ENCODE data around the gene COL23A1.

COL23A1 gene

DNA sequence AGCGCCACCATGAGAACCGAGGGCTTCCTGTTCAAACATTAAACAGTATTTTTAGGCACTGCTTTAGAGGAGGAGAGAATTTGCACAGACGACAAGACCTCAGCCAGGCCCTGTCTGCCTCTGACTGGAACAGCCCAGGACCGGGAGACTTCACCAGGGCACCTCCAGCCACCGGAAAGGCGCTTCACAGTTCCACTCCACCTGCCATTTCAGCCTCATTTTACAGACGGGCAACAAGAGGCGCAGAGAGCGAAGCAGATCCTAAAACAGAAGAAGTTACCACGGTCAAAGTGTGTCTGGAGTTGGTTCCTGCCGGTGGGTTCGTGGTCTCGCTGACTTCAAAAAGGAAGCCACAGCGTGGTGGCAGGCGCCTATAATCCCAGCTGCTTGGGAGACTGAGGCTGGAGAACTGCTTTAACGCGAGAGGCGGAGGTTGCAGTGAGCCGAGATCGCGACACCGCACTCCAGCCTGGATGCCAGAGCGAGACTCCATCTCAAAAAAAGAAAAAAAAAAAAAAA is 28.4 kb downstream of the COL23A1 start:
- no peak for TF ChIP-seq CTCF (IDR thresholded peaks at IDR 0.05; ENCODE audit: extremely low read depth, insufficient read depth, missing control alignments)
- in situ Hi-C loops (cut with MboI; ENCODE audit: low pct_unique_long_range_greater_than_20kb, low sequenced_read_pairs, unreplicated experiment) = no loop called here
- DNase-seq (ENCODE audit: low spot score) = no peak

GRCh38 chr5:178560911-178561310 is 29.3 kb downstream of the COL23A1 start:
- in situ Hi-C loops (cut with MboI; ENCODE audit: low pct_unique_long_range_greater_than_20kb, low sequenced_read_pairs, unreplicated experiment) = no loop called here
- no peak for TF ChIP-seq CTCF (IDR thresholded peaks at IDR 0.05; ENCODE audit: extremely low read depth, insufficient read depth, missing control alignments)
- DNase-seq (ENCODE audit: low spot score) = no peak

GRCh38 chr5:178557416-178557815 is 32.8 kb downstream of the COL23A1 start:
- no peak for TF ChIP-seq CTCF (IDR thresholded peaks at IDR 0.05; ENCODE audit: extremely low read depth, insufficient read depth, missing control alignments)
- in situ Hi-C loops (cut with MboI; ENCODE audit: low pct_unique_long_range_greater_than_20kb, low sequenced_read_pairs, unreplicated experiment) = loop anchor here (10.0 kb wide), 1 partner anchor 273 kb away; no protein-coding TSS in a partner anchor

GRCh38 chr5:178555771-178556211 is 34.4 kb downstream of the COL23A1 start:
- no peak for DNase-seq (ENCODE audit: low spot score)
- in situ Hi-C loops (cut with MboI; ENCODE audit: low pct_unique_long_range_greater_than_20kb, low sequenced_read_pairs, unreplicated experiment) = loop anchor here (10.0 kb wide), 1 partner anchor 271 kb away; no protein-coding TSS in a partner anchor

More at GRCh38 chr5:178557416-178557815, 32.8 kb downstream of the COL23A1 start:
- no peak for DNase-seq (ENCODE audit: low spot score)

DNA sequence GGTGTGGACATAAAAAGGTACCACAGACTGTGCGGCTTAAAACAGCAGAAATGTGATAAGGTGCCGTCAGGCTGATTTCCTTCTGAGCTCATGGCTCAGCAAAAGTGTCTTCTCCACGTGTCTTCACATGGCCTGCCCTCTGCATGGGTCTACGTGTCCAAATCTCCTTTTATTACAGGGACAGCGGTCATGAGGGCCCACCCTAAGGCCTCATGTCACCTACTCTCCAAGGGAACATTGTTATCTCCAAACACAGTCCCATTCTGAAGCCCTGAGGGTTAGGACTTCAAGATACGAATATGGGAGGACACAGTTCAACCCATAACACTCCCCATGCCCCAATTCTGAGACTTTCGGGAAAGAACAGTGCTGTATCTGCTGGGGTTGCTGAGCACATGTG is 35.2 kb downstream of the COL23A1 start:
- DNase-seq (ENCODE audit: low spot score) = no peak
- in situ Hi-C loops (cut with MboI; ENCODE audit: low pct_unique_long_range_greater_than_20kb, low sequenced_read_pairs, unreplicated experiment) = loop anchor here (10.0 kb wide), 1 partner anchor 270 kb away; no protein-coding TSS in a partner anchor

More at GRCh38 chr5:178555771-178556211, 34.4 kb downstream of the COL23A1 start:
- no peak for TF ChIP-seq CTCF (IDR thresholded peaks at IDR 0.05; ENCODE audit: extremely low read depth, insufficient read depth, missing control alignments)

DNA sequence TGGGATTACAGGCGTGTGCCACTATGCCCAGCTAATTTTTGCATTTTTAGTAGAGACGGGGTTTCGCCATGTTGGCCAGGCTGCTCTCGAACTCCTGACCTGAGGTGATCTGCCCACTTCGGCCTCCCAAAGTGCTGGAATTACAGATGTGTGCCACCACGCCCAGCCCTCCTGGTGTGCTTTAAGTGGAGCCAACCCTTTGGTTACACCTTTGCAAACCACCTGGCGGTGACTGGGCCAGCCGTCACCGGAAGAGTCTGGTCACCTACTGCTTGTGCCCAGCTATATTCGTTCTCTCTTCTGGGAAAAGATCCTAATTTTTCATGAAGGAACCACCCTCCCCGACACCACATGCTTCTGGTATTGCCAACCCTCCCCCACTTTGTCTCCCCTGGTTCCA is 35.9 kb downstream of the COL23A1 start:
- no peak for TF ChIP-seq CTCF (IDR thresholded peaks at IDR 0.05; ENCODE audit: extremely low read depth, insufficient read depth, missing control alignments)
- no peak for DNase-seq (ENCODE audit: low spot score)
- in situ Hi-C loops (cut with MboI; ENCODE audit: low pct_unique_long_range_greater_than_20kb, low sequenced_read_pairs, unreplicated experiment) = loop anchor here (10.0 kb wide), 1 partner anchor 270 kb away; no protein-coding TSS in a partner anchor

More for the DNA sequence above, 35.2 kb downstream of the COL23A1 start:
- TF ChIP-seq CTCF (IDR thresholded peaks at IDR 0.05; ENCODE audit: extremely low read depth, insufficient read depth, missing control alignments) = no peak

Data from GM13977 (cell line).